H1 (cell line): ENCODE results near the gene AANAT. TPM values are rescaled to one million over a fixed set of nuclear protein-coding genes. Genes with fewer than 3 reads are reported as not detected.

Source experiments
- FOSL1 ChIP-seq: IDR thresholded peaks from 2 replicates; pipeline ENCODE4 v1.6.1; 2011; ENCODE audit warnings: mild to moderate bottlenecking, low read depth, low read length, moderate library complexity; ENCODE audit not compliant: insufficient read depth
- MAFK ChIP-seq: IDR thresholded peaks from 2 replicates; pipeline ENCODE4 v1.6.1; 2012; ENCODE audit warnings: low read depth, mild to moderate bottlenecking, improper control_type of control experiment, low read length
- polyA plus RNA-seq, 7 experiments: library from polyadenylated mRNA; depleted of rRNA in 3 of 7; stranded (reverse) in 5 of 7; unstranded in 2 of 7; fragments of >200 nt in 5 of 7; fragments of 200-250 nt in 2 of 7; gene quantifications; 1 replicate in 5 of 7; 2 replicates in 1 of 7; 4 replicates in 1 of 7; pipeline versions ENCODE4 v1.2.1 to v1.2.3, GENCODE V29; 2011 to 2013; ENCODE audit warnings: missing spikeins in 2 of 7, mixed read lengths in 2 of 7
- total RNA-seq: library from RNA; stranded (reverse); fragmentation: NEBNext Ultra II Directional; extraction: Animal tissue kit (Norgen Biotek cat#: 25700); gene quantifications from 2 replicates; pipeline ENCODE4 v1.2.1, GENCODE V29; 2021

AANAT gene
- total and polyA plus RNA-seq, 2 of the 8 experiments (the other 6 are each of a cell fraction or from before 2014, with no cell fraction given): 0.53 TPM; not detected in 1

- no peak for TF ChIP-seq FOSL1
- TF ChIP-seq MAFK: no peak
- TF ChIP-seq, all 59 proteins: peak for 0
Observed at GRCh38 chr17:76434870-76435269, 32.5 kb upstream of the AANAT start (continued).
